HepG2 (cell line): Measurements from ENCODE around the gene FFAR4.

Experiments used
- ETV6 ChIP-seq: sonication (generic); formaldehyde crosslinking; conservative IDR thresholded peaks from 2 replicates; pipeline ENCODE4 v1.4.0; 2020; ENCODE audit warnings: missing genetic modification reagents
- PHF8 ChIP-seq: sonication (generic); formaldehyde crosslinking; IDR thresholded peaks from 2 replicates; pipeline ENCODE4 v1.5.0; 2020; ENCODE audit warnings: missing genetic modification reagents
- TEAD2 ChIP-seq: sonication (generic); formaldehyde crosslinking; IDR thresholded peaks from 2 replicates; pipeline ENCODE4 v1.9.0; 2021; ENCODE audit warnings: missing genetic modification reagents
- WIZ ChIP-seq: sonication (generic); formaldehyde crosslinking; IDR thresholded peaks from 2 replicates; pipeline ENCODE4 v1.5.1; 2020; ENCODE audit warnings: mild to moderate bottlenecking, missing genetic modification reagents
- ZNF296 ChIP-seq: sonication (generic); formaldehyde crosslinking; conservative IDR thresholded peaks from 2 replicates; pipeline ENCODE4 v1.5.0; 2020; ENCODE audit warnings: mild to moderate bottlenecking, missing genetic modification reagents
- ZNF350 ChIP-seq: sonication (generic); formaldehyde crosslinking; IDR thresholded peaks from 2 replicates; pipeline ENCODE4 v1.4.0; 2020; ENCODE audit warnings: mild to moderate bottlenecking, low read depth, missing genetic modification reagents, borderline replicate concordance
- ZNF672 ChIP-seq: sonication (generic); formaldehyde crosslinking; IDR thresholded peaks from 2 replicates; pipeline ENCODE4 v1.8.1; 2022; ENCODE audit warnings: missing genetic modification reagents
- ZNF720 ChIP-seq: sonication (generic); formaldehyde crosslinking; IDR thresholded peaks from 2 replicates; pipeline ENCODE4 v1.4.0; 2020; ENCODE audit warnings: missing genetic modification reagents
- ZNF777 ChIP-seq: sonication (generic); formaldehyde crosslinking; IDR thresholded peaks from 2 replicates; pipeline ENCODE4 v1.4.0; 2020; ENCODE audit warnings: missing genetic modification reagents

GRCh38 chr10:93596539-93596938 lies 30.1 kb downstream of the FFAR4 start:
- TF ChIP-seq ZNF296: no peak
- no peak for TF ChIP-seq PHF8 (CRISPR knock-in tag)
- TF ChIP-seq ZNF672 (CRISPR knock-in tag): no peak
- TF ChIP-seq ZNF350 (CRISPR knock-in tag): no peak
- TF ChIP-seq ZNF777 (CRISPR knock-in tag): no peak
- TF ChIP-seq ETV6 (CRISPR knock-in tag): no peak
- no peak for TF ChIP-seq WIZ
- TF ChIP-seq TEAD2 (CRISPR knock-in tag): no peak
- no peak for TF ChIP-seq ZNF720
